SJSA1 (cell line): ENCODE results near the gene TBX20. TPM values are rescaled to one million over a fixed set of nuclear protein-coding genes. Genes with fewer than 3 reads are reported as not detected.
A peak's percentile ranks its signal among the peaks of the same experiment; 100 is the strongest.
"Not testable (repeated sequence)": the region's sequence is repeated elsewhere in the genome, so short reads cannot be mapped to it uniquely, and the experiment has no call there.

Experiments used
- DNase-seq, 2 experiments: peaks; one replicate each; pipeline ENCODE4 v3.0.0-alpha.2; 2015 to 2020; ENCODE audit warnings: low spot score in 2 of 2, low read depth in 1 of 2
- H3K27ac ChIP-seq: fragments of 250-450 bp; sonication (Bioruptor Pico); 2 replicates; pipeline ENCODE4 v1.5.1; 2020; ENCODE audit warnings: mild to moderate bottlenecking, moderate library complexity
- H3K27me3 ChIP-seq: fragments of 250-450 bp; sonication (Bioruptor Pico); replicated peaks from 2 replicates; pipeline ENCODE4 v1.5.1; 2020; ENCODE audit warnings: mild to moderate bottlenecking, moderate library complexity
- H3K36me3 ChIP-seq: fragments of 250-450 bp; sonication (Bioruptor Pico); 2 replicates; pipeline ENCODE4 v1.5.1; 2020; ENCODE audit warnings: mild to moderate bottlenecking
- H3K4me1 ChIP-seq: fragments of 250-450 bp; sonication (Bioruptor Pico); replicated peaks from 2 replicates; pipeline ENCODE4 v1.6.1; 2021; ENCODE audit warnings: mild to moderate bottlenecking
- H3K4me3 ChIP-seq: fragments of 250-450 bp; sonication (Bioruptor Pico); 2 replicates; pipeline ENCODE4 v1.5.1; 2020; ENCODE audit warnings: mild to moderate bottlenecking
- H3K9me3 ChIP-seq: fragments of 250-450 bp; sonication (Bioruptor Pico); replicated peaks from 2 replicates; pipeline ENCODE4 v1.5.1; 2020; ENCODE audit warnings: mild to moderate bottlenecking
- total RNA-seq: library from RNA; depleted of rRNA; stranded (reverse); fragments of >200 nt; shearing (Covaris generic); gene quantifications from 2 replicates; pipeline ENCODE4 v1.2.3, GENCODE V29; 2014

The TBX20 gene
- total RNA-seq, 1 experiment from 2014 or later, result 5.1 TPM

DNA sequence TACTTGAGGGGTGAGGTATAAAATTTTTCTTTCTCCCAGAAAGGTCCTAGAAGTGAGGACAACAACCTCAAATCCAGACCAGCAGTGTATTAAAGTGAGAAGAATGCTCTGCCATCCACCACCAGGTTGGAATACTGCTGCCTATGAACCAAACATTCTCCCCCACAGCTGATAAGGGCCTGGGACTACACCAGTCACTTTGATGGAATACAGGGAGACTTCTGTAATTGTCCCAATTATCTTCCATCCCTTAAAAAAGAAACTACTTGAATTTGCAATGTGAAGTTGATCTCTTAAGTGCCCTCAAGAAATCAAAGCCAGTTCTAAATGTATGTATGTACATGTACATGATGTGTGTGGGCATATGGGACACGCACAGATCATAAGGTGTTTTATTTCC, 3.0 kb downstream of the TBX20 start:
- Histone ChIP-seq H3K27ac (no peak overlapping the region), H3K27me3 (no peaks in the 10 kb centered on the region), H3K4me3 (no peak overlapping the region), H3K4me1 (peaks cover 18% of the 10 kb centered on the region), H3K36me3 (peaks cover 19% of the 10 kb centered on the region), H3K9me3 (peaks cover 8% of the 10 kb centered on the region; the same call in 1 of the 2 replicates)
- no peak for DNase-seq

DNA sequence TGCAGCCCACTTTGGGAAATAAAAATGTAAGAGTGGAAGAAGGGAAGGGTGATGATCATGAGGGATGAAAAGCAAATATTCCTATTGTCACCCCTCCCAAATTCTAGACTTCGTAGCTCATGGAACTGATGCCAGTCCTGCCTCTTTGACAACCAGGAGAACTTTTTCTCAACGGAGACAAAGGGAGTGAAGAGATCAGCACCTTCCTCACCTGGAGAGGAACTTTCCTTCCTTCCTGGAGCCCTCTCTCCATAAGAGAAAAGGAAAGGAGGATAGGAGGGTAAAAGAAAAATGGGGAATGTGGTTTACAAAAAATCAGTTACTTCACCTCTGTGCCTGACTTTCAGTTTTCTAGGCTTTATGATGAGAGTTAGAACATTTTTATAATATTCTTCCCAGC, 3.4 kb downstream of the TBX20 start:
- Histone ChIP-seq H3K4me1 (peaks cover 18% of the 10 kb centered on the region), H3K27me3 (no peaks in the 10 kb centered on the region), H3K36me3 (peaks cover 19% of the 10 kb centered on the region), H3K27ac (no peak overlapping the region), H3K9me3 (peaks cover 8% of the 10 kb centered on the region; the same call in 1 of the 2 replicates), H3K4me3 (no peak overlapping the region)
- no peak for DNase-seq

DNA sequence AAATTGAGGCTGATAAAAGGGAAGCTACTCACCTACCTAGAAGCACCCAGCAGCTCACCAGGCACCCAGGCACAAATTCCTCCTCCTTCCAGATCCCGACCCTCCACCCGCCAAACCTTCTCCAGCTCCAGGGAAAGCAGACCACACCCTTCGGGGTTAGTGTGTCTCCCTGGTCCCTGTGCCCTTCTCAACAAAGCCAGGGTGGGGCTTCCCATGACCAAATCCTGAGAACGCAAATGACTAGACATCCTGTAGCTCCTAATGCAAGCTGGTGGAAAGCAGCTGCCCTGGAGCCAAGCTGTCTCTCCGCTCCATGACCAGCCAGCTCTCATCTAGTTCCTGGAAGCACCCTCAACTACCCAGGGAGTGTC, 4.4 kb downstream of the TBX20 start:
- peaks cover 23% of the 10 kb centered on the region for H3K36me3 ChIP-seq
- no peak overlapping the region for H3K4me3 ChIP-seq
- peaks cover 7% of the 10 kb centered on the region; the same call in 1 of the 2 replicates for H3K9me3 ChIP-seq
- H3K4me1 ChIP-seq, result peaks cover 18% of the 10 kb centered on the region
- H3K27me3 ChIP-seq, result no peaks in the 10 kb centered on the region
- DNase-seq, result no peak
- no peak overlapping the region for H3K27ac ChIP-seq

DNA sequence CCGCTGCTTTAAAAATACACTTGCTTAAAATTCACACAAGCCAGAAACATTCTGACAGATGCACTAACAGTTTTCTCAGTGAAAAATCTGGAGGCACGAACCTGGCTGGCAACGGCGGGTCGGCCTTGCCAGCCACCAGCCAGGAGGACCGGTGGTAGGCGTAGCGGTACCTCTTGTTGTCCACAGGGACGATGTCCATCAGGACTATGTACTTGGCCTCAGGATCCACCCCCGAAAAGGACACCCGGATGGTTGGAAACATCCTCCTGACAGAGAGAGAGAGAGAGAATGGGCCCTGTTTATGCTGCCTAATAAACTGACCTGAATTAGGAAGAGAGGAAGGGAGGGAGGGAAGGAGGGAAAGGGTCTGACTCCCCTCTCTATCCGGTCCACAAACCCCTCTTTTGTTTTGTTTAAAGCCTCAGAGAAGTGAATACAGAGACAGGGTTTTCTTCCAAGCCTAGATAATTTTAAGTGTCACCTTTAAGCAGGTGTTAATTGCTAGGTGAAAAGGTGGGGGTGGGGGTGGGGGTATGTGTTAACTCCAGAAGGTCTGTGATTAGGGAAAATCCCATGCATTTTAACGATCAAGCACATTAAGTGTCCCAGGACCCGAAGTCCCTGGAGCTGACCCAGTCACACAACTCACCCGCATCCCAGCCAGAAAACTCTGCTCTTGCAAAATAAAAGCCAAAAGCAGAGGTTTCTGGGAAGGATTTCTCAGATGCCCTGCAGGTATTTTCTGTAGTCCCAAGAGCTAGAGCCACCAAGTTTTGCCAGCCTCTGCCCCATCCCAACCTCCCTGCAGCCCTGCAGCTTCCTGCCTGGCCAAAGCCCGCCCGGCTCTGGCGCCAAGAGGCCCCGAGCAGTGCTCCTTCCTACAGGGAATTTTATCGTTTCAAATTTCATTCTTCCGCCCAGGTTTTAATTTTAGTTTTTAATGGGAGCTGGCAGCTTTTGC, 5.0 kb downstream of the TBX20 start:
- peaks cover 14% of the 10 kb centered on the region for H3K4me1 ChIP-seq
- H3K4me3 ChIP-seq, result no peak overlapping the region
- no peak for DNase-seq

DNA sequence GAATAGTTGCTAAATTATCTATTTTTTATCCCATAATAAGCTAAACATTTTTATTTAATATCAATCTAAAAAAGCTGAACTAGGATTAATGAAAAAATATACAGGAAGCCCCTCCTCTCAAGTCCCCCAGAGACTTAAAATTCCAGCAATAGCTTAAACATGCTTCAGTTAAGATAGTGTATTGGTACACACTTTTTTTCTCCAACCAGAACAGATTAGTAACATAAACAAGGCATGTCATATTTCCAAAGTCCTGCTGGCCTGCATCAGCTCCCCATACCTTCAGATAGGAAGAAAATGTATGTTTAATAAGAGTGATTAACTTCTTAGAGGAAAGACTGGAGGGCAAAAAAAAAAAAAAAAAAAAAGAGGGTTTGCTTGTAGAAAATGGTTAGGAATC, 7.1 kb downstream of the TBX20 start:
- Histone ChIP-seq H3K36me3 (peaks cover 26% of the 10 kb centered on the region), H3K4me1 (peaks cover 7% of the 10 kb centered on the region), H3K27ac (no peak overlapping the region), H3K27me3 (no peaks in the 10 kb centered on the region), H3K4me3 (no peak overlapping the region), H3K9me3 (no peaks in the 10 kb centered on the region)
- DNase-seq, result no peak

More for the DNA sequence above, 5.0 kb downstream of the TBX20 start:
- H3K36me3 ChIP-seq, result peaks cover 26% of the 10 kb centered on the region
- H3K27ac ChIP-seq, result no peak overlapping the region
- 0 out of 2 replicates have a peak, but pooled peaks cover 3% of the 10 kb centered on the region for H3K9me3 ChIP-seq
- no peaks in the 10 kb centered on the region for H3K27me3 ChIP-seq

DNA sequence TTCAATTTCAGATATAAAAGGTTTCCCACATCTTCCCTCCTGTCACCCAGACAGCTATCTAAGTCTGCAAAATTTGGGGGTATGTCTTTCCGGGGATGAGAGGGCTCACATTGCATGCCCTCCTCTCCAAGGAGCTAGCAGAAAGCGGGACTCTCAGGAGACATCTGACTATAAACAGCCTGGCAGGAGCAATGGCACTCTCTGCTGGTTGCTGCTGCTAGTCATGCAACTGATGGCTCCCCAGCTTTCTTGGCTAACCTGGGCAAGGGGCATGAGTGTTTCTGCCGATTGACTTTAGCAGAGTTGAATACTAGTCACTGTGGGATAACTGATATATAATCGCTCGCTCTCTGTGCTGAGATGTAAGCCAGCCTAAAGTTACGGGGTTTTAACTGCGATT, 12.0 kb downstream of the TBX20 start:
- Histone ChIP-seq H3K4me1 (no peaks in the 10 kb centered on the region), H3K9me3 (no peaks in the 10 kb centered on the region), H3K4me3 (no peak overlapping the region), H3K27me3 (no peaks in the 10 kb centered on the region), H3K27ac (no peak overlapping the region), H3K36me3 (peaks cover 26% of the 10 kb centered on the region)
- DNase-seq, result no peak

DNA sequence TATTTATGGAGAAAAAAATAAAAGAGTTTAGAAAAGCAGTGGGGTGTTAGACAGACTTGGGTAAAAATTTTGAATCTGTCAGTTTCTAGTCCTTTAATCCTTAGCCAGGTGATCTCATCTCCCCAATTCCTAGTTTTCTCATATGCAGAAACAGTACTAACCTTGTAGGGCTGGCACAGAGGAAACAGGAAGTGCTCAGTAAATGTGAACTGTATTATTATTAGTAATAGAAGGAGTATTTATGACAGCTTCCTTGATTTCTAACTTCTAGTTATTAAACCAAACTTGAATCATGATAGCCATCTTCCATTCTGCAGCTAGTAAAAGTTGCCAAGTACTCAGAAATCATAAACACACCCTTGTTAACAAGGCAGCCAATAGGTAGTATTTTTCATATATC, 12.5 kb downstream of the TBX20 start:
- no peak for DNase-seq
- Histone ChIP-seq H3K9me3 (no peaks in the 10 kb centered on the region), H3K4me1 (no peaks in the 10 kb centered on the region), H3K27me3 (no peaks in the 10 kb centered on the region), H3K4me3 (no peak overlapping the region), H3K27ac (no peak overlapping the region), H3K36me3 (peaks cover 23% of the 10 kb centered on the region)

DNA sequence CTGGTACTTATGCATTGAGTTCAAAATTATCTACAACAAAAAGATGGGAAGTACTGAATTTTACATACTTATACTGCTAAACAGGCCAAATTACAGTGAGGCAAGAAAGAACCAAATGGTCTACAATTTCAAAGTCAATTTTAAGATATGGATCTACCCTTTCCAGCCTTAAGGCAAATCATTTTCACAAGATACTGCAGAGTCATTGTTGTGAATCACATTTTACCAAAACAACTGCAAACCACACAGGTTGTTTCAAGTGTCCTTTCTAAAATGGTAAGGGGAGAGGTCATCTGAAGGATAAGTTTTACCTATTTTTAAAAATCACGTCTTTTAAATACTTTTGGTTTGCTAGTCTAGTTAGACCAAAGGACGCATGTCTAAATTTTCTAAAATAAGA, 12.9 kb downstream of the TBX20 start:
- H3K27ac ChIP-seq, H3K9me3 ChIP-seq, DNase-seq: not testable (repeated sequence)

DNA sequence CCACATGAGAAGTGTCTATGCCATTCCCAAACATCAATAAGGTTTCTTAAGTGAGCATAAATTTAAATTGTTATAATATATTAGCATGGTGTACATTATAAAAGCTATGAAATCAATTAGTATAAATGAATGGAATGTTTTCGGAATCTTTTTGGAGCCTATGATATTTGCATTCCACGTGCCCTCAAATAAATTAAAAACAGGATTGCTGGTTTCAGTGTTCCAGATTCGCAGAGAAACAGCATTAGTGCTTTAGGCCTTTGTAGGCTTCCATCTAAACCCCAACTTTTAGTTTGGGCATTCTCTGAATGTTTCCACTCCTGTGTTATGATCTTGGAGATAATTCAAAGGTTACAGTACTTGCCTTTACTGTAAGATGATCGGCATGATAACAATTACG, 15.4 kb downstream of the TBX20 start:
- not testable (repeated sequence) for H3K27me3 ChIP-seq, H3K4me1 ChIP-seq, H3K27ac ChIP-seq, H3K9me3 ChIP-seq, H3K4me3 ChIP-seq, DNase-seq
- H3K36me3 ChIP-seq, result 0 out of 2 replicates have a peak, but pooled peaks cover 11% of the 10 kb centered on the region

More for the DNA sequence above, 12.9 kb downstream of the TBX20 start:
- not testable (repeated sequence) for H3K4me1 ChIP-seq, H3K4me3 ChIP-seq, H3K27me3 ChIP-seq
- peaks cover 18% of the 10 kb centered on the region for H3K36me3 ChIP-seq

DNA sequence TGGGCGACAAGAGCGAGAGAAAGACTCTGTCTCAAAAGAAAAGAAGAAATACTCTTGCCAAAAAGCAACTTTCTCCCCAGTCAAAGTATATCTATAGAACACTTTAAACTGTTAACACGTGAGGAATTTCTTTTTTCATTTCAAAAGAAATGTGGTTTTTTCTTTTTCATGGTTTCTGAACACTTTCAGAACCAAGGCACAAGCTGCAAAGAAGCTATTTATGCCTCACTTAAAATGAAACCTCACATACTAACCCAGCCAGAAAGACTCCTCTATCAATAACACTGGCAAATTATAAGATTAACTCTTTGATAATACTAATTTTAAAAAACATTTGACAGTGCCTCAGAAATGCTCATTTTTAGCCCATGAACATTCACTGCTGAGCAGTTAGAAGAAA, 20.9 kb downstream of the TBX20 start:
- H3K27me3 ChIP-seq, result no peaks in the 10 kb centered on the region
- H3K36me3 ChIP-seq, result no peaks in the 10 kb centered on the region
- no peak overlapping the region for H3K4me3 ChIP-seq
- H3K4me1 ChIP-seq, result no peaks in the 10 kb centered on the region; the same call in 1 of the 2 replicates
- no peak for DNase-seq
- H3K27ac ChIP-seq, result no peak overlapping the region
- H3K9me3 ChIP-seq, result no peaks in the 10 kb centered on the region

DNA sequence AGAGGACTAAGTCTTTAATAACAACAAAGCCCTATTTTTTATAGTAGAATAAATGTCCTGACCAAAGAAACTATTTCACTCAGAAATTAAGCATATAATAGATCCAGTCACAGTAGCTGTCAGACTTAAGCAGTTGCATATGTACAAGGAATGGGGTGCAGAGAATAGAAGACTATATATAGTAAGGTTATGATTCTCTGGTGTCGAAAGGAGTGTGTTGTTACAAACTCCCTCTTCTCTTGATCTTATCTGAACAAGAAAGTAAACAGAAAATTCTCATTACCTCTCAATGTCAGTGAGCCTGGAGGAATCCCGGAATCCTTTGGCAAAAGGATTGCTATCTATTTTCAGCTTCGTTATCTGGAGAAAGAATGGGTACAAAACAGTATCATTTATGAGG, 22.7 kb downstream of the TBX20 start:
- H3K36me3 ChIP-seq, H3K27me3 ChIP-seq, H3K27ac ChIP-seq, H3K9me3 ChIP-seq, H3K4me1 ChIP-seq, DNase-seq, H3K4me3 ChIP-seq: not testable (repeated sequence)

DNA sequence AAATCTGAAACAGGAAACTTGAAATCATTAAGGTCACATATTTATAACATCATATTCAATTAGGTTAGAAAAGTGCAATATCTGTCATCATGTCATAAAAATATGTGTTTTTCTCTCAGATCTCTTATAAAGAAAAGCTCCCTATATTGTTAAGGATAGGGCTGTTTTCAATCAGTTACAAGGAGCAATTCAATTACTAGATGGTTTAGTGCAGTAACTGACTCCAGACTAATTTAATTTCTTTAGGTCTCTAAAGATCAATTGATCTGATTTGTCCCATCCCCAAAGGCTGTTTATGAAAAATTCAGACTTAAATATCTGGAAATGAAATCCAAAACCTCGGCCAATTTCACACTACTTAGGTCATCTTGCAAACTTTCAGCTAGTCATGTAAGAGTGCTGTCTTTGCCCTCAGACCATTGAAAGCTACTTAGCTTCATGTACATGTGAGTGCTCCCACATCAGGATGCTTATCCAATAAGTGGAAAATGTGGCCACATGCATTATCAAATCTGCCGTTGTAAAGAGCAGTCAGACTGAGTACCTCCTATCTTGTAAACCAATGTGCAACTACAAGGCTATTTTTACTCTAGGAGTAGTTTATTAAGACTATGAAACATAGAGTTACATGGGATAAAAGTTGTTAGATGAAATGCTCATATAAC, 24.7 kb downstream of the TBX20 start:
- not testable (repeated sequence) for H3K9me3 ChIP-seq, H3K4me1 ChIP-seq, DNase-seq, H3K36me3 ChIP-seq, H3K27me3 ChIP-seq, H3K4me3 ChIP-seq
- 0 out of 2 replicates have a peak overlapping the region, but pooled peaks have one; percentile 35 for H3K27ac ChIP-seq

DNA sequence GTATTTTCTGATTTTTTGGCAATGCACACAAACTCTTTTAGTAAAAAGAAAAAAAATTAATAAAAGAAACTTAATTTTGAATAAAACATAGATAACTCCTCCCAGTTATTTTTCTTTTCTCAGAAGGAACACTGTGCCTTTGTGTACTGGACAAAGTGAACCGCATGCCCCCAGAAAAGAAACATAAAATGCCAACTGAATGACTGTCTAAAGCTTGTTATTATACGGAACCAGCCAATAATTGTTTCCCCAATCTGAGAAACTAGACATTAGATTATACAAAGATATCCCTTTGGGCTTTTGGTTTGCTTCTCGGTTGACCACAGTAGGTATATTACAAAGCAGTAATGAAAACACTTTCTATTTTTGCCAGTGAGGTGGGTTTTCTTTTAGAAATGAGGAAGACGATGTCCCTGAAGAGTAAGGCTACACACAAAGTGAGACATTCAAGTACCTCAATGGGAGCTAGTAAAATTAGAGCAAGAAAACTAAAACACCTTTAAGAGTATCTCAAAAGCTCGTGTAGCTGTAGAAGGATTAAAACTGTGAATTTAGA, 25.3 kb downstream of the TBX20 start:
- H3K9me3 ChIP-seq, H3K4me3 ChIP-seq, H3K27me3 ChIP-seq, H3K36me3 ChIP-seq, H3K4me1 ChIP-seq: not testable (repeated sequence)
- peak in 1 of 2 experiments; percentile 38 for DNase-seq
- H3K27ac ChIP-seq, result 0 out of 2 replicates have a peak overlapping the region, but pooled peaks have one; percentile 35

DNA sequence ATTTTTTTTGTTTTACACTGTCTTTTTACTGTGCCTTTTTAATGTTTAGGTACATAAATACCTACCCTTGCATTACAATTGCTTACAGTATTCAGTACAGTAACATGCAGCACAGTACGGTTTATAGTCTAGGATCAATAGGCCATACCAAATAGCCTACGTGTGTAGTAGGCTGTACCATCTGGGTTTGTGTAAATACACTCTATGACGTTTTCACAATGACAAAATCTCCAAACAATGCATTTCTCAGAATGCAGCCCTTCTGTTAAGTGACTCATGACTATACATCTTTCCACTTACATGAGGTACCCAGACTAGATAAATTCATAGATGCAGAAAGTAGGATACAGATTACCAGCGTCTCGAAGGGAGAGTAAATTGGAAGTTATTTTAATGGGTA, 26.5 kb downstream of the TBX20 start:
- not testable (repeated sequence) for H3K27me3 ChIP-seq, H3K9me3 ChIP-seq, H3K4me3 ChIP-seq, H3K36me3 ChIP-seq, H3K4me1 ChIP-seq, DNase-seq, H3K27ac ChIP-seq
